A673 (cell line): ENCODE results near the gene CKAP2. TPM values are rescaled to one million over a fixed set of nuclear protein-coding genes. Genes with fewer than 3 reads are reported as not detected.
A peak's percentile ranks its signal among the peaks of the same experiment; 100 is the strongest.

Experiments used
- BruUV-seq: library from RNA; stranded (reverse); fragments of 400-500 nt; replicated peaks from 2 replicates; lab custom pipeline; 2021; lab: Mats Ljungman, UMichigan
- CTCF ChIA-PET: fragments of 300-600 bp; sonication (Branson Sonifier 250); formaldehyde crosslinking; loops from one replicate; lab custom pipeline; 2022; ENCODE audit warnings: antibody characterized with exemption; lab: Charles Lee
- POLR2A ChIA-PET: fragments of 300-600 bp; sonication (Branson Sonifier 250); formaldehyde crosslinking; loops from one replicate; lab custom pipeline; 2022; ENCODE audit warnings: antibody characterized with exemption; ENCODE audit not compliant: low non-redundant PET; lab: Charles Lee
- DNase-seq: peaks from one replicate; pipeline ENCODE4 v3.0.0-alpha.2; 2015; ENCODE audit warnings: low spot score
- H3K27ac ChIP-seq: fragments of 200-600 bp; sonication (generic); 2 replicates; pipeline ENCODE4 v1.5.1; 2016; ENCODE audit warnings: mixed run types, low read depth, mild to moderate bottlenecking, mixed read lengths, antibody characterized with exemption, low read length; ENCODE audit not compliant: poor library complexity, severe bottlenecking
- H3K27me3 ChIP-seq: fragments of 200-600 bp; sonication (generic); replicated peaks from 2 replicates; pipeline ENCODE4 v1.6.1; 2017; ENCODE audit warnings: mixed run types, low read depth, mild to moderate bottlenecking, mixed read lengths, antibody characterized with exemption, low read length; ENCODE audit not compliant: insufficient read depth, poor library complexity
- H3K36me3 ChIP-seq: fragments of 200-600 bp; sonication (generic); 2 replicates; pipeline ENCODE4 v1.6.1; 2016; ENCODE audit warnings: mixed run types, mild to moderate bottlenecking, mixed read lengths, antibody characterized with exemption, low read length; ENCODE audit not compliant: insufficient read depth, poor library complexity, severe bottlenecking
- H3K4me1 ChIP-seq: fragments of 200-600 bp; sonication (generic); 2 replicates; pipeline ENCODE4 v1.6.1; 2017; ENCODE audit warnings: mixed run types, mild to moderate bottlenecking, mixed read lengths, antibody characterized with exemption, low read length; ENCODE audit not compliant: insufficient read depth, poor library complexity, severe bottlenecking
- H3K4me3 ChIP-seq: fragments of 200-600 bp; sonication (generic); 2 replicates; pipeline ENCODE4 v1.5.1; 2016; ENCODE audit warnings: low read depth, mixed run types, mild to moderate bottlenecking, mixed read lengths, low read length; ENCODE audit not compliant: poor library complexity, severe bottlenecking
- H3K9me3 ChIP-seq: fragments of 200-600 bp; sonication (generic); 2 replicates; pipeline ENCODE4 v1.6.1; 2016; ENCODE audit warnings: mixed run types, low read depth, mild to moderate bottlenecking, mixed read lengths, antibody characterized with exemption, low read length; ENCODE audit not compliant: poor library complexity, severe bottlenecking
- EZH2 ChIP-seq: fragments of 200-600 bp; sonication (generic); IDR thresholded peaks from 2 replicates; pipeline ENCODE4 v1.6.1; 2017; ENCODE audit warnings: borderline replicate concordance, low read depth, mild to moderate bottlenecking, mixed read lengths, antibody characterized with exemption, low read length; ENCODE audit not compliant: poor library complexity, severe bottlenecking
- intact Hi-C: fragments of 100-400 bp; cut with micrococcal nuclease; formaldehyde crosslinking; loops from one replicate; pipeline ENCODE4 v1.10.0; 2022; ENCODE audit not compliant: unreplicated experiment
- total RNA-seq: library from RNA; stranded (reverse); gene quantifications from 2 replicates; pipeline ENCODE4 v1.2.3, GENCODE V29; 2021
- TF ChIP-seq, protein P1 (sequence below): fragments of 300-800, 200-600 bp; sonication (generic); conservative IDR thresholded peaks from 2 replicates; pipeline ENCODE4 v1.5.1; 2017; ENCODE audit warnings: low read depth, mild to moderate bottlenecking, antibody characterized with exemption, low read length, moderate library complexity, mixed read lengths

Gene CKAP2
- total RNA-seq, 1 experiment from 2014 or later: 105 TPM

DNA sequence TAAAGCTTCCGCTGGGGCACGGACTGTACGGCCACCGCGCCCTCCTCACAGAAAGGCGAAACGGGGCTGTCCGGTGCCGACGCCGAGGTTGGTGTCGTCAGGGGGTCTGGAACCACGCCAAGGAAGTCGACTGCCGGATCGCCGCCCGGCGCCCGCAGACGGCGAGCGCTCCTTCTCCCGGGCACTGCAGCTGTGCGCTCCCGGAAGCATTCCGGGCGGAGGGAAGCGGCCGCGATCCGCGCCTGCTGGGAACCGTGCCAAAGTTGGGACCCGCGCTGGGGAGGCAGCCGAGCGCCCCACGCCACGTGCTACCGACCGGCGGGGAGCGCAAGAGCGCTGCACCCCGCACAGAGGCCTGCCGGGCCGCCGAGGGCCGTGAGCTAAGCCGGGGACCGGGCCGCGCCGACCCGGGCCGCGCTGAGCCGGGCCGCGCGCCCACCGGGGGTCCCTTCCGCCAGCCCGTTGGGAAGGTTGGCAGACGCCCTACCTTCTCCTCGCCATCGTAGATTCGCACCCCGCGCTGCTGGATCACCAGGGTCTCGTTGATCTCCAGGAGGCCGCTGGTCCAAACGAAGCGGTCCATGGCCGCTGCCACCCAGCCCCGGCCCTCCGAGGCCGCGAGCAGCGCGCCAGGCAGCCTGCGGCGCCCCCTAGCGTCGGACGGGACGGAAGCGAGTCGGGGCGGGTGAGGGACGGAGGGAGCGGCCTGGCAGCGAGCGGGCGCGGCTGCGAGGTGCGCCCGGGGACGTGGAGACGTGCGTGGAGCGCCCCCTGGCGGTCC lies 5.1 kb upstream of the CKAP2 start, which contains the start of gene VPS36:
Gene VPS36 (minus strand): TSS at position 623 of the 781 bp plus-strand sequence. CDS start 40 bp downstream, at position 583.
- no peaks in the 10 kb centered on the region for H3K36me3 ChIP-seq
- TF ChIP-seq, protein P1, sequence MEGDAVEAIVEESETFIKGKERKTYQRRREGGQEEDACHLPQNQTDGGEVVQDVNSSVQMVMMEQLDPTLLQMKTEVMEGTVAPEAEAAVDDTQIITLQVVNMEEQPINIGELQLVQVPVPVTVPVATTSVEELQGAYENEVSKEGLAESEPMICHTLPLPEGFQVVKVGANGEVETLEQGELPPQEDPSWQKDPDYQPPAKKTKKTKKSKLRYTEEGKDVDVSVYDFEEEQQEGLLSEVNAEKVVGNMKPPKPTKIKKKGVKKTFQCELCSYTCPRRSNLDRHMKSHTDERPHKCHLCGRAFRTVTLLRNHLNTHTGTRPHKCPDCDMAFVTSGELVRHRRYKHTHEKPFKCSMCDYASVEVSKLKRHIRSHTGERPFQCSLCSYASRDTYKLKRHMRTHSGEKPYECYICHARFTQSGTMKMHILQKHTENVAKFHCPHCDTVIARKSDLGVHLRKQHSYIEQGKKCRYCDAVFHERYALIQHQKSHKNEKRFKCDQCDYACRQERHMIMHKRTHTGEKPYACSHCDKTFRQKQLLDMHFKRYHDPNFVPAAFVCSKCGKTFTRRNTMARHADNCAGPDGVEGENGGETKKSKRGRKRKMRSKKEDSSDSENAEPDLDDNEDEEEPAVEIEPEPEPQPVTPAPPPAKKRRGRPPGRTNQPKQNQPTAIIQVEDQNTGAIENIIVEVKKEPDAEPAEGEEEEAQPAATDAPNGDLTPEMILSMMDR: peak; percentile 92
- TF ChIP-seq EZH2: no peak
- no TSS peak for BruUV-seq
- H3K4me1 ChIP-seq: peaks cover 22% of the 10 kb centered on the region
- DNase-seq: peak; percentile 97
- POLR2A ChIA-PET: no interaction called here
- intact Hi-C loops: loop anchor here (1.0 to 10.0 kb wide), 2 partner anchors 107 to 435 kb away; partner anchors contain the start of genes ALG11 and ATP7B
- CTCF ChIA-PET: interaction anchor here (0.6 to 1.1 kb wide), 6 partner anchors 9 to 389 kb away, joined by 3 to 10 read pairs (median 4); no protein-coding TSS in a partner anchor
- H3K9me3 ChIP-seq: no peaks in the 10 kb centered on the region
- no peaks in the 10 kb centered on the region for H3K27me3 ChIP-seq
- peak within 1 kb of the TSS; percentile 97 for H3K4me3 ChIP-seq
- peak within 1 kb of the TSS; percentile 99 for H3K27ac ChIP-seq

GRCh38 chr13:52450793-52451116 lies 4.5 kb upstream of the CKAP2 start:
- Histone ChIP-seq H3K9me3 (no peaks in the 10 kb centered on the region), H3K4me1 (peaks cover 22% of the 10 kb centered on the region), H3K4me3 (peak overlapping the region; percentile 97), H3K36me3 (no peaks in the 10 kb centered on the region), H3K27me3 (no peaks in the 10 kb centered on the region), H3K27ac (peak overlapping the region; percentile 99)
- no peak for DNase-seq
- CTCF ChIA-PET: interaction anchor here (0.6 to 1.1 kb wide), 5 partner anchors 10 to 389 kb away, joined by 3 to 10 read pairs (median 4); no protein-coding TSS in a partner anchor
- BruUV-seq: TSS peak; percentile 14
- TF ChIP-seq EZH2: no peak
- TF ChIP-seq, protein P1: no peak; the same call in 1 of the 2 replicates
- intact Hi-C loops: loop anchor here (1.0 to 10.0 kb wide), 2 partner anchors 107 to 436 kb away; partner anchors contain the start of genes ALG11 and ATP7B
- POLR2A ChIA-PET: no interaction called here

GRCh38 chr13:52451135-52451804 lies 4.0 kb upstream of the CKAP2 start:
- no TSS peak for BruUV-seq
- Histone ChIP-seq H3K27me3 (no peaks in the 10 kb centered on the region), H3K4me3 (no peak overlapping the region), H3K9me3 (no peaks in the 10 kb centered on the region), H3K4me1 (peaks cover 26% of the 10 kb centered on the region), H3K27ac (no peak overlapping the region), H3K36me3 (peaks cover under 1% of the 10 kb centered on the region)
- ChIA-PET CTCF (interaction anchor here (0.6 to 1.1 kb wide), 5 partner anchors 10 to 390 kb away, joined by 3 to 10 read pairs (median 4); no protein-coding TSS in a partner anchor), POLR2A (no interaction called here)
- intact Hi-C loops: loop anchor here (10.0 kb wide), 1 partner anchor 436 kb away; the partner anchor contains the start of genes ALG11 and ATP7B
- no peak for DNase-seq
- no peak for TF ChIP-seq EZH2
- TF ChIP-seq, protein P1: no peak
